Common myeloid progenitor, CD34-positive (primary cell): ENCODE measurements around the gene HTT.

ENCODE experiments used
- CTCF ChIA-PET: fragments of 350-600 bp; sonication (Branson Sonifier 250); formaldehyde crosslinking; loops from one replicate; lab custom pipeline; 2021; ENCODE audit warnings: antibody characterized with exemption; lab: Charles Lee
- POLR2A ChIA-PET: fragments of 350-600 bp; sonication (Branson Sonifier 250); formaldehyde crosslinking; loops from one replicate; lab custom pipeline; 2021; ENCODE audit warnings: antibody characterized with exemption; lab: Charles Lee
- DNase-seq, 3 donors: peaks; one replicate each; pipeline versions ENCODE4 v3.0.0 to v3.0.0-alpha.2; 2013
- H3K27ac ChIP-seq, 2 experiments: 1 replicate in 1 of 2; 2 replicates in 1 of 2; pipeline ENCODE4 v1.7.0; 2013; ENCODE audit warnings: inconsistent platforms in 2 of 2, low read length in 2 of 2, mild to moderate bottlenecking in 2 of 2, low read depth in 1 of 2, moderate library complexity in 1 of 2; ENCODE audit not compliant: severe bottlenecking in 2 of 2, insufficient read depth in 1 of 2, poor library complexity in 1 of 2
- H3K27me3 ChIP-seq, 5 experiments: replicated peaks in 2 of 5; 1 replicate in 3 of 5; 2 replicates in 2 of 5; pipeline versions ENCODE4 v1.6.1 to v1.7.0; 2013; ENCODE audit warnings: low read length in 4 of 5, mild to moderate bottlenecking in 2 of 5, moderate library complexity in 2 of 5, inconsistent platforms in 1 of 5; ENCODE audit not compliant: insufficient read depth in 5 of 5, control insufficient read depth in 4 of 5
- H3K36me3 ChIP-seq, 4 experiments: 1 replicate in 2 of 4; 2 replicates in 2 of 4; pipeline versions ENCODE4 v1.6.1 to v1.7.0; 2013; ENCODE audit warnings: low read length in 3 of 4, control low read depth in 1 of 4, mild to moderate bottlenecking in 1 of 4; ENCODE audit not compliant: control insufficient read depth in 4 of 4, insufficient read depth in 4 of 4
- H3K4me1 ChIP-seq, 4 experiments: 1 replicate in 3 of 4; 2 replicates in 1 of 4; pipeline versions ENCODE4 v1.6.1 to v1.7.1; 2013; ENCODE audit warnings: low read length in 3 of 4, mild to moderate bottlenecking in 3 of 4, control low read depth in 1 of 4, inconsistent platforms in 1 of 4, moderate library complexity in 1 of 4; ENCODE audit not compliant: control insufficient read depth in 4 of 4, insufficient read depth in 4 of 4; ENCODE audit errors: control extremely low read depth in 1 of 4
- H3K4me3 ChIP-seq, 7 experiments: 1 replicate in 4 of 7; 2 replicates in 3 of 7; pipeline versions ENCODE4 v1.5.1 to v1.7.0; 2013; ENCODE audit warnings: mild to moderate bottlenecking in 7 of 7, low read length in 6 of 7, moderate library complexity in 6 of 7, inconsistent platforms in 2 of 7, low read depth in 2 of 7, control low read depth in 1 of 7; ENCODE audit not compliant: insufficient read depth in 4 of 7, control insufficient read depth in 1 of 7; ENCODE audit errors: extremely low read depth in 1 of 7
- H3K9me3 ChIP-seq, 5 experiments: 1 replicate in 4 of 5; 2 replicates in 1 of 5; pipeline versions ENCODE4 v1.6.1 to v1.7.1; 2013; ENCODE audit warnings: low read length in 4 of 5, mild to moderate bottlenecking in 2 of 5, inconsistent platforms in 1 of 5, low read depth in 1 of 5, moderate library complexity in 1 of 5; ENCODE audit not compliant: control insufficient read depth in 4 of 5, insufficient read depth in 2 of 5; ENCODE audit errors: control extremely low read depth in 1 of 5
- WGBS: methylation state at CpG from one replicate; pipeline ENCODE4 v1.1.5; 2013; ENCODE audit not compliant: insufficient coverage; 5-methylcytosine and 5-hydroxymethylcytosine counted together

HTT gene

DNA sequence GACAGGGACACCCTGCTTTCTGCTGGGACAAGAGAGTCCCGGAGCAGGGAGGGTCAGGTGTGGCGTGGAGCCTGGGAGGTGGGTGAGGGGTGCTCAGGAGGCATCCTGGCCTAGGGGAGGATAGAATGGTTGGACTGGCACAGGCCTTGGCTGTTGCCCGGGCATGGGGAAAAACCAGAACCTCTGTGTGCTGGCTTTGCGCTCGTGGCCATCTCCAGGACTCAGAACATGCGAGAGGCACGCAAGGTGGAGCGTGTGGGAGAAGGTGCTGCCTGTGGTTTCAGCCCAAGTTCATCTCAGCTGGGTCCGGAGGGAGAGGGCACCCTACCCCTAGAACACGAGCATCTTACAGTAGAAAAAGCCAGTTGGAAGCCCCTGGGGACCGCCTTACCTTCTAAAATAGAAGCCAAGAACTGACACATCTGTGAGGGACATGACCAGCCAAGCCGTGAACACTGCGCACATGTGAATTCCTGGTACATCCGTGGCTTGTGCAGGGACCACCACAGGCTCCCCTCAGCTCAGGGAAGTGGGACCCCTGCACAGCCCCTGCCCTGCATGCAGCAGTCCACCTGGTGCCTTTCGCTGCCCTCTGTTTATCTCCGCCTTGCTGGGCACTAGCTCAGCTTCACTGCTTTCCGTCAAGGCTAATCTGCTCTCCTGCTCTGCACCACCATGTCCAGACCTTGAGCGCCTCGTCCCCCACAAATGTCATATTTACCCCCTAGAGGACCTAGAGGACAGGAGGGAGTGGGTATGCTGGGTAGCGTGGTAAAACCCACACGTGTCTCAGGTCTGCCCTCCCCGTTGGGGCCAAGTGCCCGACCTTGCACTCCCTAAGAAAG, 187.9 kb downstream of the HTT start:
- Histone ChIP-seq H3K36me3 (no peaks in the 10 kb centered on the region), H3K27me3 (peaks cover 0 to 6% (median 0%) of the 10 kb centered on the region in 5 experiments), H3K27ac (no peak overlapping the region), H3K4me3 (no peak overlapping the region), H3K4me1 (no peaks in the 10 kb centered on the region), H3K9me3 (no peaks in the 10 kb centered on the region)
- WGBS = 92% methylated on average over 17 of the region's 23 CpGs
- CTCF ChIA-PET = interaction anchor here (0.9 kb wide), 1 partner anchor 14 kb away, joined by 4 read pairs; no protein-coding TSS in a partner anchor
- POLR2A ChIA-PET = no interaction called here
- no peak for DNase-seq

DNA sequence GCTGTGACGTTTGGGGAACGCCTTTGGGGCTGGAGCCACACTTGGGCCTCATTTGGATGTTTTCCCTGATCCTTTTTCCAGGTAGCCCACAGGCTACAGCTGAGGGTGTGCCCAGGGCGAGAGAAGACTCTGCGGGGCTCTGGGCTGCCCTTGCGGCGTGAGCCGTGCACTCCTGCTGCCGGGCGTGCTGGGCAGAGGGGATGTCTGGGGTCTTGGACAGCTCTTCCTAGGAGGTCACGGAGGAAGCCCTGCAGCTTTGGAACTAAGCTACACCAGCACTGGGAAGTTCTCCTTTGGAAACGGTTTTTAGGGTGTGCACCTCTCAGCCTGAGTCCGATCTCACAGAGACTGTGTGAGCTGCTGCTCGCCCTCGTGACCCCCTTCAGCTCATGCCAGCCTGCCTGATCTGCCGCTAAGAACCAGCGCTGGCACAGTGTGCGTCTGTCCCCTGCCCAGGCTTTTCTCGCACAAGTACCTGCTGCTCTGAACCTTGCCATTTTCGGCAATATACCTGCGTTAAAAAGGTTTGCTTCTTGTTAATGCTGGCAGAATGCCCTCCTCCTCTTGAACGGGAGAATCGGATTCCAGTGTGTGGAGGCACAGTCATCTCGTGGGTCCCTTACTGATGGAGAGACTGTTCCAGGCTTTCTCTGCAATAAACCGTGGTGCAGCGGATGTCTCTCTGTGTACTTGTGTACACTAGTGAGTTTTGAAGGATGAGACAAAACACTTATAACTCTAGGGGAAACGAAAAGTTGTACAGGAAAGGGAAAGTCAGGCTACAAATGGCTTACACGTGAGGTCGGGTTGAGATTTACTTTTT, 188.8 kb downstream of the HTT start:
- DNase-seq = no peak
- peaks cover 0 to 6% (median 0%) of the 10 kb centered on the region in 5 experiments for H3K27me3 ChIP-seq
- no peak overlapping the region for H3K27ac ChIP-seq
- H3K4me1 ChIP-seq = no peaks in the 10 kb centered on the region
- 95% methylated on average over 28 of the region's 28 CpGs for WGBS
- H3K36me3 ChIP-seq = no peaks in the 10 kb centered on the region
- ChIA-PET POLR2A (no interaction called here), CTCF (interaction anchor here (0.6 to 0.9 kb wide), 2 partner anchors 14 to 1054 kb away, joined by 3 to 4 read pairs; no protein-coding TSS in a partner anchor)
- H3K4me3 ChIP-seq = no peak overlapping the region
- no peaks in the 10 kb centered on the region for H3K9me3 ChIP-seq

DNA sequence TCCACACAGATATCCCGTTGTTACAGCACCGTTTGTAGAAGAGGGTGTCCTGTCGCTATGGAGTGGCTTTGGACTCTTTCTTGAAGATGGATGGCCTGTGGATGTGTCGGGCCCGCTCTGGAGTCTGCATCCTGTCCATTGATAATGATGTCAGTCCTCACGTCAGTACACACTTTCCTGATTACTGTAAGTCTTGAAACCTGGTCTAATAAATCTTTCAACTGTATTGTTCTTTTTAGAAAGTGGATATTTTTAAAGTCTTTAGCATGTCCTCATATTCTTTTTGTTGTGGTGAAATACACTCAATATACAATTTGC, 189.4 kb downstream of the HTT start:
- WGBS = 77% methylated on average over 5 of the region's 6 CpGs
- Histone ChIP-seq H3K27ac (no peak overlapping the region), H3K4me1 (no peaks in the 10 kb centered on the region), H3K4me3 (no peak overlapping the region), H3K27me3 (peaks cover 0 to 6% (median 0%) of the 10 kb centered on the region in 5 experiments), H3K9me3 (no peaks in the 10 kb centered on the region), H3K36me3 (no peaks in the 10 kb centered on the region)
- CTCF ChIA-PET = no interaction called here
- POLR2A ChIA-PET = no interaction called here
- DNase-seq = no peak

DNA sequence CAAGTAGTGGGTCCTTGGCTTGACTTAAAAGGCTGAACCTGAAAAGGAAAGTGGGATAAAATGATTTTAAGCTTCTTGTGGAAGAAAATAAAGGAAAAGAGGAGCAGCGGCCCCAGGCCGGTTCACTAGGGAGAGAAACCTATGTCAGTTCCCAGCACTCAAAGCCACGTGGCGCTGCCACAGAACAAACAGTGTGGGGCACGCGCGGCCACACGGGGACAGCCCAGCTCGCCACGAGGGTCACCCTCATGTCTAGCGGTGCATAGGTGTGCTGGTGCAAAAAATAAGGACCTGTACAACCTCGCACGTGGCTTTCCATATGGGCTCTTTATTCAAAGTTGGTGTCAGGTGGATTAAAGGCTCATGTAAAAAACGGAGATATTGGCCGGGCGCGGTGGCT, 191.6 kb downstream of the HTT start:
- WGBS = 97% methylated on average over 13 of the region's 17 CpGs
- ChIA-PET CTCF (no interaction called here), POLR2A (no interaction called here)

DNA sequence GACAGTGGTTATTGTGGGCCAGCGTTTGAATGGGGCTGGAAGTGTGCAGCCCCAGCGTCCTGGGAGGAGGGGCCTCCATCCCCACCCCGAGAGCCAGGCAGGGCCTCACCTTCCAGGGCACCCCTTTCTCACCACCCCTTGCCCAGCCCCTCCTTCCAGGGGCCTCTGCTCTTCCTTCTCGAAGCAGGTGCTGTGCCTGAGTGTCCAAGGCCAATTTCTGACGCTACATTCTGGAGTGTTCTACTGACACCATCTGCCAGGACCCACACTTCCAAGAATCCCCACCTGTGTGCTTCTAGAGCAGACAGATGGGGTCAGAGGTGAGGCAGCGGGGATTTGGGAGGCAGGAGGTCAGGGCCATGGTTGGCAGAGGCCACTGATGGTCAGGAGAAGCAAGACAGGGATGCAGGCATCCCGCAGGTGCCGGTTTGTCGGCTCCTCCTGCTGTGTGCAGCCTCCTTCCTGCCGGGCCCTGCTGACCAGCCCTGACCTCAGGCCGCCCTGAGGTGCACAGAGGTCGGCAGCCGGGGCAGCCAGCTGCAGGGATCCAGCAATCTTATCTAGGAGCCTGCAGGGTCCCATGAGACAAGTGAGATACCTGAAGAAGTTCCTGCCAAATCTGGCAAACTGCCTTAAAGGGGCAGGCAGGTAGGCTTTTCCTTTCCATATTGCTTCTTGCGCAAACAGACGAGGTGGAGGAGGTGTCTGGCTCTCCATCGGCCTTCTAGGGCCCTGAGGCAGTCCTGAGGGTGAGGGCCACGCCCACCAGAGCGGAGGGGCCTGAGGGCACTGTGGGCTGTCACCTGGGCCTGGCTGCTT, 193.3 kb downstream of the HTT start:
- ChIA-PET POLR2A (interaction anchor here (0.6 kb wide), 1 partner anchor 32 kb away, joined by 3 read pairs; no protein-coding TSS in a partner anchor), CTCF (no interaction called here)
- Histone ChIP-seq H3K27me3 (peaks cover 0 to 3% (median 0%) of the 10 kb centered on the region in 5 experiments), H3K36me3 (no peaks in the 10 kb centered on the region), H3K9me3 (no peaks in the 10 kb centered on the region), H3K4me3 (no peak overlapping the region), H3K27ac (no peak overlapping the region), H3K4me1 (no peaks in the 10 kb centered on the region)
- no peak for DNase-seq
- 94% methylated on average over 16 of the region's 18 CpGs for WGBS

More for the DNA sequence above, 191.6 kb downstream of the HTT start:
- Histone ChIP-seq H3K27me3 (peaks cover 0 to 6% (median 0%) of the 10 kb centered on the region in 5 experiments), H3K4me3 (no peak overlapping the region), H3K4me1 (no peaks in the 10 kb centered on the region), H3K9me3 (no peaks in the 10 kb centered on the region), H3K27ac (no peak overlapping the region), H3K36me3 (no peaks in the 10 kb centered on the region)
- DNase-seq = no peak

DNA sequence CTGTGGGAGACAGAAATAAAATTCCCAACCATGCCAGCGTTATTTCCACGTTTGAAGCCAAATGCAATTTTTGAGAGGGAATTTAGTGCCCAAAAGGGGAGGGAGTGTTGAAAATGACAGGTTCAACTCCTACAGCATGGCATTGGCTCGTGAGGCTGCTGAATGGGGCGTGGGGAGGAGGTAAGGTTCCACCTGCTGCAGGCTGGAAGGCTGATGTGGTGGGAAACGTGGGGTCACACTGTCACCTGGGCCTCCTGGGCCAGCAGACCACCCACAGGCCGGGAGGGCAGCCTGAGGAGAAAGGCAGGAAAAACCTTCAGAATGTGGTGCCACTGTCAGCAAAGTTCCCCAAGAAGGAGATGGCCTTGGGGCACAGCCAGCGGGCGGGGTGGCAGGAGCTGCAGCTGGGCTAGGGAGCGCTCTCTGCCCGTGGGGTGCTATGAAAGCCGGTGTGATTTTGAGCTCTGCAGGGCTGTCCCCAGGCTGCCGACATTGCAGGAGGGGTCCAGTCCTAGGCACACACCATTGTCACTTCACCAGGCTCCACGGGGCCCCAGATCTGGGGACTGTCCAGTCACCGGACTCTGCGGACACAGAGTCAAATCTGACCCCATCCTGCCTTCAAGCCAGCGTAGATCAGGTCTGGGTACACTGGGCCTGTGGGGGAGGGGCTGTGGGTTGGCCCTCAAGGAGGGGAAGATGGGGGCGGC, 194.1 kb downstream of the HTT start:
- WGBS = 96% methylated on average over 16 of the region's 17 CpGs
- POLR2A ChIA-PET = no interaction called here
- H3K9me3 ChIP-seq = no peaks in the 10 kb centered on the region
- H3K27me3 ChIP-seq = no peaks in the 10 kb centered on the region
- no peak overlapping the region for H3K4me3 ChIP-seq
- no peak for DNase-seq
- H3K36me3 ChIP-seq = no peaks in the 10 kb centered on the region
- CTCF ChIA-PET = no interaction called here
- H3K4me1 ChIP-seq = no peaks in the 10 kb centered on the region
- H3K27ac ChIP-seq = no peak overlapping the region
